ENCODE results near the gene BAIAP3. TPM values are rescaled to one million over a fixed set of nuclear protein-coding genes. Genes with fewer than 3 reads are reported as not detected.

Gene BAIAP3
- polyA plus RNA-seq, 1 experiment: 0.33 TPM

DNA sequence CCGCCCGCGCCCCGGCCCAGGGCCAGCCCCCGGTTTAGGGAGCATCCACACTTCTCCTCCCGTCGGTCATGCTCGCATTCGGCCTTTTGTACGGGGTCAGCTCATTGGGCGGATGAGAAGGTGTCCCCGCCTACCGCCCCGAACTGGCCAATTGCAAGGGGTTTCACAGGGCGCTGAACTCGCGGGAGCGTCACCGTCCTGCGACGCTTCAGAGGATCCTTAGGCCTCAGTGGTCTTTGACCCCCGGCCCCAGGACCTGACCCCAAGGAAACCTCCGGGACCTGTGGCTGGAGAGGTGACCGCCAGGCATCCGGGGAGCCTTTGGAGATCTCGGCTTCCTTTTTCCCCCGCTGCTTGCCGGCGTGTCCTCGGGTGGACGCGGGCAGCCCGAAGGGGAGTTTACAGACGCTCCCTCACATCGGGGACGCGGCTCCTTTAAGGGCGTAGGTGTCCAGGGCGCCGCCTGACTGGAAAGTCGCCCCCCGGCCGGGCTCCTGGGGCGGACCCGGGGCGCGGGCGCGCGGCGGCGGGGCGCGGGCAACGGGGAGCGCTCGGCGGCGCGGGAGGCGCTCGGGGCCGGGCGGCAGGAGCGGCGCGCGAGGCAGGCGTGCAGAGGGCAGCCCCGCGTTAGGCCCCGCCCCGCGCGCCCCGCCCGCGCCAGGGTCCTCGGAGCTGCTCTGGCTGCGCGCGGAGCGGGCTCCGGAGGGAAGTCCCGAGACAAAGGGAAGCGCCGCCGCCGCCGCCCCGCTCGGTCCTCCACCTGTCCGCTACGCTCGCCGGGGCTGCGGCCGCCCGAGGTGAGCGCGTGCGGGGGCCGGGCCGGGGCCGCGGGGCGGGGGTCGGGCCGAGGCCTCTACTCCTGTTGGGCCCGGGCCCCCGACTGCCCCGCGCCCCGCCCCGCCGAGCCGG lies 24.2 kb upstream of the BAIAP3 start, which contains the start of gene UBE2I:
Gene UBE2I (plus strand): TSS at position 660 of the 909 bp plus-strand sequence. CDS start 4,395 bp downstream, outside the sequence.
- CTCF ChIA-PET: no interaction called here
- POLR2A ChIA-PET: interaction anchor here (0.6 kb wide), 1 partner anchor 14 kb away, joined by 3 read pairs; no protein-coding TSS in a partner anchor

DNA sequence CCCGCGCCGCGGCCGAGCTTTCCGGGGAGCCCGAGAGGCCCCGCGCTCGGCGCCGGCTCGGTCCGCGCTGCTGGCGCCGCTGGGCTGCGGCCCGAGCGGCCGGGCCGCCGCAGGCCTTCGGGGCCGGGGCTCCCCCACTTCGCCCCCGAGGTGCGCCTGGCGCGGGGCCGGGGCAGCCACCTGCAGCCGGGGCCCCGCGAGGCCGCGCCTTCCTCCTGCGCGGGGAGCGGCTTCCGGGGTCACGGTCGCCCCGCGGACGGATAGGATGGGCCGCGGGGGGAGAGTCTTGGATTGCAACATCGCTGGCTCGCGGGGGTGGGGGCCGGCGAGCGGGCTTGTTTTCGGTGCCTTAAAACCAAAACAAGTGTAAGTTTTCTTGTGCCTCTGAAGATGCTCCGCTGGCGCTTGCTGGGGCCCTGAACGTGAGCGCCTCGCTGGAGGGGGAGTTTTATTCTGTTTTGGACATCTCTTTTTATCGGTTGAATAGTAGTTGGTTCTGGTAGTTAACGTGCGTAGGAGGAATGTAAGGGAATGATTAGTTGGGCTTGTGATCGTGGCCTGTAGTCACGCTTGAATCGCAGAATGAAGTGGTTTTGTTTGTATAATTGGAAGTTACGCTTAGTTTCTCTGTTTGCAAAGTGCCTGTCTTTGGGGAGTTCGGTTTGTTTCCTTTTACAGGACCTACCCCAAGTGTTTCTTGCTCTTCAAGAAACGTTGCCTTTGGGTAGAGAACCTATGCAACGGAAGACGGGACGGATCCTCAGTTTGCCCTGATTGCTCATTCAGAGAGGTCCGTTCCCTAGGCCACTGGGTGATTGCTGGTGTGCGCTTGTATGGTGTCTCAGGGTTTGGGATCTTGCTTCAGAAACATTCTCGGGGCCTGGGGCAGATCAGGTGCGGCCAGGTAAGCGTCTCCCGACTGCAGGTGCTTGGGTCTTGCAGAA lies 23.3 kb upstream of the BAIAP3 start:
- Histone ChIP-seq H3K4me3 (ENCODE audit: low read depth, low read length) (peak overlapping the region; percentile 60), H3K36me3 (ENCODE audit: control insufficient read depth, insufficient read depth, low read length) (peaks cover 18% of the 10 kb centered on the region), H3K27me3 (ENCODE audit: control insufficient read depth, insufficient read depth, low read length) (no peaks in the 10 kb centered on the region)
- TF ChIP-seq, protein P1, sequence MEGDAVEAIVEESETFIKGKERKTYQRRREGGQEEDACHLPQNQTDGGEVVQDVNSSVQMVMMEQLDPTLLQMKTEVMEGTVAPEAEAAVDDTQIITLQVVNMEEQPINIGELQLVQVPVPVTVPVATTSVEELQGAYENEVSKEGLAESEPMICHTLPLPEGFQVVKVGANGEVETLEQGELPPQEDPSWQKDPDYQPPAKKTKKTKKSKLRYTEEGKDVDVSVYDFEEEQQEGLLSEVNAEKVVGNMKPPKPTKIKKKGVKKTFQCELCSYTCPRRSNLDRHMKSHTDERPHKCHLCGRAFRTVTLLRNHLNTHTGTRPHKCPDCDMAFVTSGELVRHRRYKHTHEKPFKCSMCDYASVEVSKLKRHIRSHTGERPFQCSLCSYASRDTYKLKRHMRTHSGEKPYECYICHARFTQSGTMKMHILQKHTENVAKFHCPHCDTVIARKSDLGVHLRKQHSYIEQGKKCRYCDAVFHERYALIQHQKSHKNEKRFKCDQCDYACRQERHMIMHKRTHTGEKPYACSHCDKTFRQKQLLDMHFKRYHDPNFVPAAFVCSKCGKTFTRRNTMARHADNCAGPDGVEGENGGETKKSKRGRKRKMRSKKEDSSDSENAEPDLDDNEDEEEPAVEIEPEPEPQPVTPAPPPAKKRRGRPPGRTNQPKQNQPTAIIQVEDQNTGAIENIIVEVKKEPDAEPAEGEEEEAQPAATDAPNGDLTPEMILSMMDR (IDR thresholded peaks at IDR 0.05; ENCODE audit: insufficient read depth, low read depth, low read length): no peak
- CTCF ChIA-PET: no interaction called here
- POLR2A ChIA-PET: no interaction called here
- no peak for DNase-seq (ENCODE audit: low read depth)

More for the DNA sequence above, 24.2 kb upstream of the BAIAP3 start, which contains the start of gene UBE2I:
- Histone ChIP-seq H3K4me3 (ENCODE audit: low read depth, low read length) (peak within 1 kb of the TSS; percentile 60), H3K36me3 (ENCODE audit: control insufficient read depth, insufficient read depth, low read length) (peaks cover 14% of the 10 kb centered on the region), H3K27me3 (ENCODE audit: control insufficient read depth, insufficient read depth, low read length) (no peaks in the 10 kb centered on the region)
- TF ChIP-seq, protein P1 (IDR thresholded peaks at IDR 0.05; ENCODE audit: insufficient read depth, low read depth, low read length): no peak
- peak; percentile 77 for DNase-seq (ENCODE audit: low read depth)

DNA sequence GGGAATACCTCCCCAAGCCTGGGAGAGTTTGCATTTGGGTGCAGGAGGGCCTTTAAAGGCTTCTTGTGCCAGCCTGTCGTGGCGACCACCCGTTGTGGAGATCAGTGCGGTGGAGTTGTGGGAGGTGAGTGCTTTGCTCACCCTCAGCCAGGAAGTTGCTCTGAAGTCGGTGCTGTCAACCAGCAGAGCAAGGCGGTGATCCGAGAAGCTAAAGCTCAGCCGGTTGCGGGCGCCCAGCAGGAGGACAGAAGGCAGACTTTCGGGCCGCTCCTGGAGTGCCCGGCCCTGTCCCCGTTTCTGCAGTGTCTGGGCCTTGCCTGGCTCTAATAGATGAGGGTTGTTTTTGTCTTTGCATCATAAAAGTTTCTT lies 22.6 kb upstream of the BAIAP3 start:
- TF ChIP-seq, protein P1 (IDR thresholded peaks at IDR 0.05; ENCODE audit: insufficient read depth, low read depth, low read length): no peak
- ChIA-PET POLR2A (no interaction called here), CTCF (interaction anchor here (1.5 kb wide), 1 partner anchor 396 kb away, joined by 3 read pairs; the partner anchor contains the start of gene MAPK8IP3)
- DNase-seq (ENCODE audit: low read depth): no peak
- Histone ChIP-seq H3K4me3 (ENCODE audit: low read depth, low read length) (peak overlapping the region; percentile 60), H3K36me3 (ENCODE audit: control insufficient read depth, insufficient read depth, low read length) (peaks cover 20% of the 10 kb centered on the region), H3K27me3 (ENCODE audit: control insufficient read depth, insufficient read depth, low read length) (no peaks in the 10 kb centered on the region)

DNA sequence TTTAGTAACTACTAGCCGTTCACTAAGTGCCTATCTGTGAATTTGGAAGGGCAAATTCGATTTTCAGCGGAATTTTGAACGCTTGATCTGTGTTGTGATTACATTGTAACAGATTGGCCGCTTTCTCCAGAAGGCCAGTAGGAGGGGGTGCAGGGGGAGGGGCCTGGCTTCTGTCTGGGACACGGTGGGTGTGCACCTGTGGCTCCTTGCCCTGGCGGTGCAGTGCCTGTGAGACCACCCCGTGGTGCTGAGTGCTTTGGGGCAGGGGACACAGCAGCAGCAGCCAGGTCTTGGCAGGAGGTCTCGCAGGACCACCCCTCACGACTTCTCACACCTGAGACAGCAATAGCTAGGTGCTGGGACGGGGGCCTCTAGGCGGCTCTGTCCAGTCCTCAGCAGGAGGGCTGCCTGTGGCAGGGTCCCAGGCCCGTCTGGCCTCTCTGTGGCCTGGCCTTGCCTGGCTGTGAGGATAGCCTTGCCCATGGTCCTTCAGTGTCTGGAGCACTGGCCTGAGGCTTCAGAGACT lies 22.2 kb upstream of the BAIAP3 start:
- Histone ChIP-seq H3K4me3 (ENCODE audit: low read depth, low read length) (peak overlapping the region; percentile 60), H3K36me3 (ENCODE audit: control insufficient read depth, insufficient read depth, low read length) (peaks cover 25% of the 10 kb centered on the region), H3K27me3 (ENCODE audit: control insufficient read depth, insufficient read depth, low read length) (no peaks in the 10 kb centered on the region)
- TF ChIP-seq, protein P1 (IDR thresholded peaks at IDR 0.05; ENCODE audit: insufficient read depth, low read depth, low read length): no peak
- DNase-seq (ENCODE audit: low read depth): no peak
- ChIA-PET CTCF (interaction anchor here (1.5 kb wide), 1 partner anchor 395 kb away, joined by 3 read pairs; the partner anchor contains the start of gene MAPK8IP3), POLR2A (no interaction called here)
